ENCODE results near the gene UBE2B.
A peak's percentile ranks its signal among the peaks of the same experiment; 100 is the strongest.

The UBE2B gene

DNA sequence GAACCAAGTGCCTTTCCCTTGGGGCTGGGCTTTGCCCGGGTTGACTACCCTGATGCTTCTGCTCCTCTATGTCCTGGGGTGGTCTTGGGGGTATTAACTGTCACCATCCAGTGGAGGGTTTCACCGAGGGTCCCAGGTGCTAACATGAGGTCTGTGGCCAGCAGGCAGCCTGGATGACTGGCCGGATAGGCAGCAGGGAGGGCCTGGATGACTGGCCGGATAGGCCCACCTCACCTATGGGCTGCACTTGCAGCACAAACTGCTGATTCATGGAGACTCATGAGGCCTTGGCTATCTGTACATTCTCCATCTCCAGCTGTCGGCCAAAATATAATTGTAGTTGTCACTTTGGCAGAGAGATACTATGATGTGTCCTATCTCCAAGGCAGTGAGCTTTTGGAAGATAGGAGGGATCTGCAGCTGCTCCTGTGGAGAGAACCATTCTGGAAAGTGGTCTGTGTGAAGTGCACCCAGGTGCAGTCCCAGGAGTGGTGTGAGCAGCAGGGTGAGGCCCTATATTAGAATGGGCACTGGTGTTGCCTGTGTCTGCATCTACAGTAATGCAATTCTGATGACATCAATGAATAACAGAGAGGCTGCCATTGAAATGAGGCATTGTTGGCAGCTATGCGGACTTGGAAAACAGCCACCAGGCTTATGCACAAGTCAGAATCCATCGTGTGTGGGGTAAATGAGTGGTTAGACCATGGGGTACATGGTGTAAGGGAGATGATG, 66.6 kb downstream of the UBE2B start:
- FAIRE-seq (no peak), DNase-seq (ENCODE audit: insufficient read length, low spot score) (no peak)
- TF ChIP-seq POLR2A (IDR thresholded peaks at IDR 0.05; ENCODE audit: low read depth, low read length): no peak

DNA sequence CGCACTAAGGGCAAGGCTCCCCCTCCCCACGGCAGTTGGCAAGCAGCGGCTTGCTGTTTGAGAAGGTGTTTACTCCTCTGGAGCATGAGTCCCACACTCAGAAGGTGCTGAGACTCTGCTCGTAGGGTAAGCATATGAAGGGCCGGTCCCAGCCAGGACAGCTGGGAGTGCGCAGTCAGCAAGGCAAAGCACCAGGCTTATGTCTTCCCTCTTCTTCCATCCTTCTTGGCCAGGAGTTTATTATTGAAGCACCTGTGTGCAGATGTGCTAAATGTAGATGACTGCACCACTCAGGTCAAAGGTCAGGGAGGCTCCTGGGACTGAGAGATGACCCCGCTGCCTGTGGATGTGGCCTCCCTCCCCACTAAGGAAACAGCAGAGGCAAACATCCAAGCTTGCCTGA, 67.4 kb downstream of the UBE2B start:
- no peak for TF ChIP-seq POLR2A (IDR thresholded peaks at IDR 0.05; ENCODE audit: low read depth, low read length)
- no peak for DNase-seq (ENCODE audit: insufficient read length, low spot score)
- no peak for FAIRE-seq

DNA sequence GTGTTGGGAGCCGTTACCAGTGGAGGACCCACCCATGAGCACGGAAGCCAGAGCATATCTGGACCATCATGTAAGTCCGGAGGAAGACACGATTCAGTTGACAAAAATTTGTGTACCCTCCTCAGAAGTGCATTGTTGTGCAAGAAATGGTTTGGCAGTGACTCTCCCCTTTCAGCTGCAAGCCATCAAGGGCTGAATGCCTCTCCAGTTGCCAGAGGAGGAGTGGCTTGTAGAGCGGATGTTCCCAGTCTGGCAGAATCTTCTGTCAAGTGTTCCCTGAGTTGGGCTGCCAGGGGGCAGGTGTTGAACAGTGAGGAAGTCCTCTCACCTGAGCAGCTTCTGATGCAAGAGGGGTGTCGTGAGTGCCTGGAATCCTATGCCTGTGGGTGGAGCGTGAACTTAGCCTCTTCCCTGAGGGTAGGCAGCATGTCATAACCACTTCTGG, 67.9 kb downstream of the UBE2B start:
- DNase-seq (ENCODE audit: insufficient read length, low spot score) (peak; percentile 51), FAIRE-seq (no peak)
- no peak for TF ChIP-seq POLR2A (IDR thresholded peaks at IDR 0.05; ENCODE audit: low read depth, low read length)

DNA sequence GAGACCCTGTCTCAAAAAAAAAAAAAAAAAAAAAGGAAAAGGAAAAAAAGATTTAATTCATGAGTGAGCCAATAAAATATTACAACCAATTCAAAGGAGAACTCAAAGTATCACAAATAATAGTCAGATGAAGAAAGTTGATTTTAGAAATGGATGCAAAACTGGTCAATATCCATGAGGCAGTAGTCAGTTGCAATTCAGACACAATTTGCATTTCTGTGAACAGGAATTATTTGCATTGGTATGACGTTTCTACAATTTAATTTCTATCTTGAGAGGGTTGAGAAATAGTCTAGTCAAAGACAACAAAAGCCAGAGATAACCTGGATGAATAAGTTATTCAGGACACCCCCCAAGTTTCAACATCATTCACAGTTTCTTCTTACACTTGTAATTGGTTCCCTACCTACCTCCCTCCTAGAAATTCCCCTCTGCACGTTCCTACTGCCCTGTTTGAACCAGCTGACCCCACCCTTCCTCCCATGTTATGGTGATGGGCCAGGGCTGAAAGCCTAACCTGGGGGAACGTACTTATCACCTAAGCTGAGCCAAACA, 68.9 kb downstream of the UBE2B start:
- no peak for DNase-seq (ENCODE audit: insufficient read length, low spot score)
- no peak for FAIRE-seq
- no peak for TF ChIP-seq POLR2A (IDR thresholded peaks at IDR 0.05; ENCODE audit: low read depth, low read length)
